GOT3 (cell line): ENCODE data around the gene CMBL.
"Not testable (repeated sequence)": the region's sequence is repeated elsewhere in the genome, so short reads cannot be mapped to it uniquely, and the experiment has no call there.

ENCODE experiments used
- DNase-seq: peaks from one replicate; lab custom pipeline; 2025; ENCODE audit warnings: mixed read lengths; lab: John Stamatoyannopoulos, UW

The CMBL gene

GRCh38 chr5:10257870-10258269, 49.8 kb downstream of the CMBL start:
- DNase-seq = no peak

GRCh38 chr5:10254686-10255085, 53.0 kb downstream of the CMBL start:
- no peak for DNase-seq

GRCh38 chr5:10253390-10253789, 54.3 kb downstream of the CMBL start:
- no peak for DNase-seq

GRCh38 chr5:10251405-10251804, 56.3 kb downstream of the CMBL start:
- no peak for DNase-seq

GRCh38 chr5:10250806-10251276, 56.9 kb downstream of the CMBL start:
- no peak for DNase-seq

- peak; percentile 71 for DNase-seq
Observed at GRCh38 chr5:10249948-10250805, 57.5 kb downstream of the CMBL start, which contains the start of gene CCT5. Gene CCT5, plus strand, starts transcription at chr5:10250280. Its CDS starts 61 bp downstream, at chr5:10250341.

GRCh38 chr5:10248378-10249260, 59.1 kb downstream of the CMBL start:
- DNase-seq = no peak

GRCh38 chr5:10247217-10247616, 60.5 kb downstream of the CMBL start:
- not testable (repeated sequence) for DNase-seq

GRCh38 chr5:10246761-10247160, 60.9 kb downstream of the CMBL start:
- DNase-seq = no peak

- no peak for DNase-seq
Observed at GRCh38 chr5:10244342-10244944, 63.3 kb downstream of the CMBL start.

- DNase-seq = no peak
Observed at GRCh38 chr5:10243660-10244240, 64.0 kb downstream of the CMBL start.

- no peak for DNase-seq
Observed at GRCh38 chr5:10235350-10235749, 72.4 kb downstream of the CMBL start.

GRCh38 chr5:10233505-10233904, 74.2 kb downstream of the CMBL start:
- DNase-seq = peak; percentile 24

GRCh38 chr5:10233011-10233410, 74.7 kb downstream of the CMBL start:
- no peak for DNase-seq

- DNase-seq = no peak
Observed at GRCh38 chr5:10232386-10232785, 75.3 kb downstream of the CMBL start.

GRCh38 chr5:10229306-10230048, 78.2 kb downstream of the CMBL start:
- DNase-seq = no peak

GRCh38 chr5:10228288-10228687, 79.4 kb downstream of the CMBL start:
- DNase-seq = no peak
